HepG2 (cell line): Measurements from ENCODE around the gene KPNB1. TPM values are rescaled to one million over a fixed set of nuclear protein-coding genes. Genes with fewer than 3 reads are reported as not detected.
A peak's percentile ranks its signal among the peaks of the same experiment; 100 is the strongest.

Experiments
- DMAP1 ChIP-seq: IDR thresholded peaks from 2 replicates; pipeline ENCODE4 v1.6.1; 2016
- ELF1 ChIP-seq: sonication (generic); formaldehyde crosslinking; IDR thresholded peaks from 2 replicates; pipeline ENCODE4 v1.4.0; 2020; ENCODE audit warnings: missing genetic modification reagents
- FOXA1 ChIP-seq, 2 experiments: fragments of 450-650 bp in 1 of 2; sonication (generic) in 1 of 2; formaldehyde crosslinking in 1 of 2; IDR thresholded peaks; 2 replicates each; pipeline versions ENCODE4 v1.4.0 to v1.6.1; 2016 to 2020; ENCODE audit warnings: missing genetic modification reagents in 1 of 2
- MAFK ChIP-seq, 2 experiments: IDR thresholded peaks in 1 of 2; conservative IDR thresholded peaks in 1 of 2; 2 replicates each; pipeline ENCODE4 v1.6.1; 2011; ENCODE audit warnings: improper control_type of control experiment in 2 of 2, low read length in 2 of 2
- SMAD1 ChIP-seq: sonication (generic); formaldehyde crosslinking; IDR thresholded peaks from 2 replicates; pipeline ENCODE4 v1.4.0; 2020; ENCODE audit warnings: missing genetic modification reagents, low read depth, mild to moderate bottlenecking, borderline replicate concordance
- THYN1 ChIP-seq: sonication (generic); formaldehyde crosslinking; IDR thresholded peaks from 2 replicates; pipeline ENCODE4 v1.8.1; 2023; ENCODE audit warnings: low read depth, mild to moderate bottlenecking, moderate library complexity, missing genetic modification reagents, borderline replicate concordance
- ZNF234 ChIP-seq: sonication (generic); formaldehyde crosslinking; conservative IDR thresholded peaks from 2 replicates; pipeline ENCODE4 v1.5.1; 2020; ENCODE audit warnings: mild to moderate bottlenecking, missing genetic modification reagents
- ZNF263 ChIP-seq: sonication (generic); formaldehyde crosslinking; IDR thresholded peaks from 2 replicates; pipeline ENCODE4 v1.4.0; 2020; ENCODE audit warnings: missing genetic modification reagents
- ZNF441 ChIP-seq: sonication (generic); formaldehyde crosslinking; IDR thresholded peaks from 2 replicates; pipeline ENCODE4 v1.7.0; 2021; ENCODE audit warnings: missing genetic modification reagents, borderline replicate concordance
- polyA plus RNA-seq, 8 experiments: library from polyadenylated mRNA; depleted of rRNA in 3 of 8; stranded (reverse) in 7 of 8; unstranded in 1 of 8; fragments of >200 nt; fragmentation: Illumina TruSeq in 4 of 8; extraction: Trizol in 4 of 8; gene quantifications; 2 replicates each; pipeline versions ENCODE4 v1.2.1 to v1.2.3, GENCODE V29; 2011 to 2016; ENCODE audit warnings: low read depth in 4 of 8, missing spikeins in 1 of 8, mixed read lengths in 1 of 8; ENCODE audit not compliant: insufficient read depth in 1 of 8
- total RNA-seq, 5 experiments: library from RNA; depleted of rRNA; stranded (reverse); fragments of >200 nt; fragmentation: Illumina TruSeq; extraction: Trizol; gene quantifications; 2 replicates each; pipeline ENCODE4 v1.2.3, GENCODE V29; 2016; ENCODE audit warnings: low read depth in 1 of 5
- TF ChIP-seq, protein P1 (sequence below): sonication (generic); formaldehyde crosslinking; IDR thresholded peaks from 2 replicates; pipeline ENCODE4 v1.5.0; 2020; ENCODE audit warnings: mild to moderate bottlenecking, missing genetic modification reagents
- TF ChIP-seq, protein P2 (sequence below): sonication (generic); formaldehyde crosslinking; IDR thresholded peaks from 2 replicates; pipeline ENCODE4 v1.5.0; 2020; ENCODE audit warnings: missing genetic modification reagents
- TF ChIP-seq, protein P3 (sequence below): sonication (generic); formaldehyde crosslinking; IDR thresholded peaks from 2 replicates; pipeline ENCODE4 v1.5.1; 2020; ENCODE audit warnings: mild to moderate bottlenecking, missing genetic modification reagents, borderline replicate concordance

KPNB1 gene
- total and polyA plus RNA-seq, 2 of the 13 experiments (the other 11 are each of a cell fraction or from before 2014, with no cell fraction given) = 164 to 424 TPM

DNA sequence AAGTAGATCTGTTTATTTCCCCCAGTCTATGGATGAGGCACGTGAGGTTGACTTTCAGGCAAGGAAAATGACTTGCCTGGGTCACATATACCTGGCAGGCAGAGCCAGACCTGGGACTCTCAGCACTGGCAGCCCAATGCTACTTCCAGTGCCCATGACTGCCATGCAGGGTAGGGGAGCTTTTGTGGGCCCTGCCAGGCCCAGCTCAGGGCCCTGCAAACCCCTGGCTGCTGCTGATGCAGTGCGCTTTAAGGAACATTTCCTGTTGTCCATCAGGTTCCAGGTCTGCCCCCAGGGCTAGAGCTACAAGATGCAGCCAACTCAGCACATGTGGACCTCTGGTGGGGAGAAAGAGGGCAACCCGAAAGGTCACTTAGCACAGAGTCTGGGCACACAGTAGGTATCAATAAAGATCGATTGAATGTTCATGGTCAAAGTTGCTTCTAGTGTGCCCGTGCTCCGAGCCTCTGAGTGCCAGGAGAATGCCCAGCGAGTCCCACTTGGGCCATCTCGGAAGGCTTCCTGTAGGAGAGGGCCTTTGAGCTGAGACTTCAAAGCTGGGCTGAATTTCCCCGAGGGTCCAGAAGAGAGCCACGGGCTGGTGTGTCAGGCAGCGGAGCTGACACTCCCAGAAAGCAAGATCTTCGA, 82.8 kb downstream of the KPNB1 start (continued):
- TF ChIP-seq SMAD1 (CRISPR knock-in tag) (0 out of 2 replicates have a peak, but pooled peaks have one; percentile 20), ZNF441 (CRISPR knock-in tag) (no peak), DMAP1 (CRISPR knock-in tag) (no peak), ELF1 (CRISPR knock-in tag) (no peak), THYN1 (CRISPR knock-in tag) (no peak), MAFK (conservative IDR thresholded peaks at IDR 0.05 in 1 of 2, IDR thresholded peaks at IDR 0.05 in 1 of 2; ENCODE audit: low read length in 2 of 2) (0 out of 4 replicates have a peak, but pooled peaks have one; percentile 12 to 19), ZNF234 (CRISPR knock-in tag) (no peak), ZNF263 (no peak), FOXA1 (IDR thresholded peaks at IDR 0.05) (no peak), FOXA1 (CRISPR knock-in tag; IDR thresholded peaks at IDR 0.05) (no peak)
- TF ChIP-seq, protein P1, sequence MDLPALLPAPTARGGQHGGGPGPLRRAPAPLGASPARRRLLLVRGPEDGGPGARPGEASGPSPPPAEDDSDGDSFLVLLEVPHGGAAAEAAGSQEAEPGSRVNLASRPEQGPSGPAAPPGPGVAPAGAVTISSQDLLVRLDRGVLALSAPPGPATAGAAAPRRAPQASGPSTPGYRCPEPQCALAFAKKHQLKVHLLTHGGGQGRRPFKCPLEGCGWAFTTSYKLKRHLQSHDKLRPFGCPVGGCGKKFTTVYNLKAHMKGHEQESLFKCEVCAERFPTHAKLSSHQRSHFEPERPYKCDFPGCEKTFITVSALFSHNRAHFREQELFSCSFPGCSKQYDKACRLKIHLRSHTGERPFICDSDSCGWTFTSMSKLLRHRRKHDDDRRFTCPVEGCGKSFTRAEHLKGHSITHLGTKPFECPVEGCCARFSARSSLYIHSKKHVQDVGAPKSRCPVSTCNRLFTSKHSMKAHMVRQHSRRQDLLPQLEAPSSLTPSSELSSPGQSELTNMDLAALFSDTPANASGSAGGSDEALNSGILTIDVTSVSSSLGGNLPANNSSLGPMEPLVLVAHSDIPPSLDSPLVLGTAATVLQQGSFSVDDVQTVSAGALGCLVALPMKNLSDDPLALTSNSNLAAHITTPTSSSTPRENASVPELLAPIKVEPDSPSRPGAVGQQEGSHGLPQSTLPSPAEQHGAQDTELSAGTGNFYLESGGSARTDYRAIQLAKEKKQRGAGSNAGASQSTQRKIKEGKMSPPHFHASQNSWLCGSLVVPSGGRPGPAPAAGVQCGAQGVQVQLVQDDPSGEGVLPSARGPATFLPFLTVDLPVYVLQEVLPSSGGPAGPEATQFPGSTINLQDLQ (CRISPR knock-in tag) = no peak
- TF ChIP-seq, protein P2, sequence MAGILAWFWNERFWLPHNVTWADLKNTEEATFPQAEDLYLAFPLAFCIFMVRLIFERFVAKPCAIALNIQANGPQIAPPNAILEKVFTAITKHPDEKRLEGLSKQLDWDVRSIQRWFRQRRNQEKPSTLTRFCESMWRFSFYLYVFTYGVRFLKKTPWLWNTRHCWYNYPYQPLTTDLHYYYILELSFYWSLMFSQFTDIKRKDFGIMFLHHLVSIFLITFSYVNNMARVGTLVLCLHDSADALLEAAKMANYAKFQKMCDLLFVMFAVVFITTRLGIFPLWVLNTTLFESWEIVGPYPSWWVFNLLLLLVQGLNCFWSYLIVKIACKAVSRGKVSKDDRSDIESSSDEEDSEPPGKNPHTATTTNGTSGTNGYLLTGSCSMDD (CRISPR knock-in tag) = no peak
- TF ChIP-seq, protein P3, sequence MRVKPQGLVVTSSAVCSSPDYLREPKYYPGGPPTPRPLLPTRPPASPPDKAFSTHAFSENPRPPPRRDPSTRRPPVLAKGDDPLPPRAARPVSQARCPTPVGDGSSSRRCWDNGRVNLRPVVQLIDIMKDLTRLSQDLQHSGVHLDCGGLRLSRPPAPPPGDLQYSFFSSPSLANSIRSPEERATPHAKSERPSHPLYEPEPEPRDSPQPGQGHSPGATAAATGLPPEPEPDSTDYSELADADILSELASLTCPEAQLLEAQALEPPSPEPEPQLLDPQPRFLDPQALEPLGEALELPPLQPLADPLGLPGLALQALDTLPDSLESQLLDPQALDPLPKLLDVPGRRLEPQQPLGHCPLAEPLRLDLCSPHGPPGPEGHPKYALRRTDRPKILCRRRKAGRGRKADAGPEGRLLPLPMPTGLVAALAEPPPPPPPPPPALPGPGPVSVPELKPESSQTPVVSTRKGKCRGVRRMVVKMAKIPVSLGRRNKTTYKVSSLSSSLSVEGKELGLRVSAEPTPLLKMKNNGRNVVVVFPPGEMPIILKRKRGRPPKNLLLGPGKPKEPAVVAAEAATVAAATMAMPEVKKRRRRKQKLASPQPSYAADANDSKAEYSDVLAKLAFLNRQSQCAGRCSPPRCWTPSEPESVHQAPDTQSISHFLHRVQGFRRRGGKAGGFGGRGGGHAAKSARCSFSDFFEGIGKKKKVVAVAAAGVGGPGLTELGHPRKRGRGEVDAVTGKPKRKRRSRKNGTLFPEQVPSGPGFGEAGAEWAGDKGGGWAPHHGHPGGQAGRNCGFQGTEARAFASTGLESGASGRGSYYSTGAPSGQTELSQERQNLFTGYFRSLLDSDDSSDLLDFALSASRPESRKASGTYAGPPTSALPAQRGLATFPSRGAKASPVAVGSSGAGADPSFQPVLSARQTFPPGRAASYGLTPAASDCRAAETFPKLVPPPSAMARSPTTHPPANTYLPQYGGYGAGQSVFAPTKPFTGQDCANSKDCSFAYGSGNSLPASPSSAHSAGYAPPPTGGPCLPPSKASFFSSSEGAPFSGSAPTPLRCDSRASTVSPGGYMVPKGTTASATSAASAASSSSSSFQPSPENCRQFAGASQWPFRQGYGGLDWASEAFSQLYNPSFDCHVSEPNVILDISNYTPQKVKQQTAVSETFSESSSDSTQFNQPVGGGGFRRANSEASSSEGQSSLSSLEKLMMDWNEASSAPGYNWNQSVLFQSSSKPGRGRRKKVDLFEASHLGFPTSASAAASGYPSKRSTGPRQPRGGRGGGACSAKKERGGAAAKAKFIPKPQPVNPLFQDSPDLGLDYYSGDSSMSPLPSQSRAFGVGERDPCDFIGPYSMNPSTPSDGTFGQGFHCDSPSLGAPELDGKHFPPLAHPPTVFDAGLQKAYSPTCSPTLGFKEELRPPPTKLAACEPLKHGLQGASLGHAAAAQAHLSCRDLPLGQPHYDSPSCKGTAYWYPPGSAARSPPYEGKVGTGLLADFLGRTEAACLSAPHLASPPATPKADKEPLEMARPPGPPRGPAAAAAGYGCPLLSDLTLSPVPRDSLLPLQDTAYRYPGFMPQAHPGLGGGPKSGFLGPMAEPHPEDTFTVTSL (CRISPR knock-in tag) = no peak
